Measurements from ENCODE around the gene MTHFSD.

Gene MTHFSD

DNA sequence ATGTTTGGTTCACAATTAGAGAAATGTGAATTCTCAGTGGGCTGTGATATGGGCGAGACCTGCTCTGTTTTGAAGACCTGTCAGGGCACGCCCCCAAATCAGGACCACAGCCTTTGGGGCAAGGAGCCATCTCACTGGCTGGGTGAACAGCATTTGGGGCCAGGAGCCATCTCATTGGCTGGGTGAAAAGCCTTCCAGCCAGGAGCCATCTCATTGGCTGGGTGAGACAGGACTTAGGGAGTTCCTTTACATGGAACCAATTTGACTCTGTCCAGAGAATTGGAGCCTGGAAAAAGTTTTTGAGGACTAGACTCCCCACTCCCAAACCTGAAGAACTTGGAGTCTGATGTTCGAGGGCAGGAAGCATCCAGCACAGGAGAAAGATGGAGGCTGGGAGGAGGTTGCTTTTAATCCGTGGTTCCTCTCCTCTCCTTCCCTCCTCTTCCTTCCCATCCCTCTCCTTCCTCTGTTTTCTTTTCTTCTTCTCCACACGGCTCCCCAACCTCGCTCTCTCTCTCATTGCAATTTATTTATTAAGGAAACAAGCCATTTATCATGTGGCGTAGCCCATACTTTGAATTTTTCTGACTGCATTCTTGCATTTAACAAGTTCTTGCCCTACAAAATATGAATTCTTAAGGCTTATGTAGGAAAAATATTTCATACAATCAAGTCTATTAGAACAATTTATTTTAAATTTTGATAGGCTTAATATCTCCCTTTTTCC lies 43.0 kb upstream of the MTHFSD start:
- TF ChIP-seq CTCF (IDR thresholded peaks at IDR 0.05; ENCODE audit: control insufficient read depth, extremely low read depth, insufficient read depth), result no peak
- no peak overlapping the region for H3K4me3 ChIP-seq (ENCODE audit: low read depth, low read length)
- no peak for DNase-seq (ENCODE audit: low read depth)

GRCh38 chr16:86597126-86597879 lies 42.3 kb upstream of the MTHFSD start:
- H3K4me3 ChIP-seq (ENCODE audit: low read depth, low read length), result no peak overlapping the region
- DNase-seq (ENCODE audit: low read depth), result no peak
- TF ChIP-seq CTCF (IDR thresholded peaks at IDR 0.05; ENCODE audit: control insufficient read depth, extremely low read depth, insufficient read depth), result no peak

DNA sequence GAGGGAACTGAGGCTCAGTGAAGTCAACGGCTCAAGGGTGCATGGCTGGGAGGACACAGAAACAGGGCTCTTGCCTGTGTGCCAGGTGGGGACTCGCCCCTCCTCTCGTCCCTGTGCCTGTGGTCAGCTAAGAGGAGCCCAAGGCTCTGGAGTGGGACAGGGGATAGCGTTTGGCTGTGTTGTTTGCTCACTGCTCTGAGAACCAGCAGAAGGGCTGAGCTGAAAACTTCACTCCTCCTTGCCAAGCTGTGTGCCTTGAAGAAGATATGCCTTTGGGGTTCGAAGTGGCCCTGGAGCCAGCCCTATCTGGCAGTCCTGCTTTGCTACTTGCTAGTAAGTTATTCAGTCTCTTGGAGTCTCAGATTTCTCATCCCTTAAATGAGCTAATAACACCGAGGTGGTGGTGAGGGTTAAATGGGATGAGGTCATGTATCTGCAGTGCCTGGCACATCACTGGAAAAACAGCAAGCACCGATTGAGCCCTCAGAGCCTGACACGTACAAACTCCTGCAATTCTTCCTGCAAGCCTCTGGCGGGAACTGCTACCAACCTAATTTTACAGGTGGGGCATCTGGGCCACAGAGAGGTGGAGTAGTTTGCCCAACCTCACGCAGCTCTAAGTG lies 41.1 kb upstream of the MTHFSD start:
- TF ChIP-seq CTCF (IDR thresholded peaks at IDR 0.05; ENCODE audit: control insufficient read depth, extremely low read depth, insufficient read depth), result no peak

DNA sequence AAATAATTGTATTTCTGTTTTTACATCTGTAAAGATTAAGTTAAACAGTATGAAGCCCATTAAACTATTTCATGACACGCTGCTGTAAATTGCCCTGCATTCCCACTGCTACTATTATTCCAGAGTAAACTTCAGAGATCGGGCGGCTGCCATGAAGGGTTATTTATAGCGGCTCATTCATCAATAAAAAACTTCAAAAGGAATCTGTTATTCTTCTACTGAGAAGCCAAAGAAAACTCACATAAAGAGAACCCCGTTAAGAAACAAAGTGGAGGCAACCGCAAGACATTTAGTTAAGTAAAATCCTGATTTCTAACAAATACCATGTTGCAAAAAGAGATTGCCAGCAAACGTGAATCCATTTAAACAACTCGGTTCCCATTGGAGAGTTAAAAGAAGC lies 39.7 kb upstream of the MTHFSD start:
- DNase-seq (ENCODE audit: low read depth), result no peak
- no peak for TF ChIP-seq CTCF (IDR thresholded peaks at IDR 0.05; ENCODE audit: control insufficient read depth, extremely low read depth, insufficient read depth)
- no peak overlapping the region for H3K4me3 ChIP-seq (ENCODE audit: low read depth, low read length)

More for the DNA sequence above, 41.1 kb upstream of the MTHFSD start:
- no peak overlapping the region for H3K4me3 ChIP-seq (ENCODE audit: low read depth, low read length)
- no peak for DNase-seq (ENCODE audit: low read depth)

DNA sequence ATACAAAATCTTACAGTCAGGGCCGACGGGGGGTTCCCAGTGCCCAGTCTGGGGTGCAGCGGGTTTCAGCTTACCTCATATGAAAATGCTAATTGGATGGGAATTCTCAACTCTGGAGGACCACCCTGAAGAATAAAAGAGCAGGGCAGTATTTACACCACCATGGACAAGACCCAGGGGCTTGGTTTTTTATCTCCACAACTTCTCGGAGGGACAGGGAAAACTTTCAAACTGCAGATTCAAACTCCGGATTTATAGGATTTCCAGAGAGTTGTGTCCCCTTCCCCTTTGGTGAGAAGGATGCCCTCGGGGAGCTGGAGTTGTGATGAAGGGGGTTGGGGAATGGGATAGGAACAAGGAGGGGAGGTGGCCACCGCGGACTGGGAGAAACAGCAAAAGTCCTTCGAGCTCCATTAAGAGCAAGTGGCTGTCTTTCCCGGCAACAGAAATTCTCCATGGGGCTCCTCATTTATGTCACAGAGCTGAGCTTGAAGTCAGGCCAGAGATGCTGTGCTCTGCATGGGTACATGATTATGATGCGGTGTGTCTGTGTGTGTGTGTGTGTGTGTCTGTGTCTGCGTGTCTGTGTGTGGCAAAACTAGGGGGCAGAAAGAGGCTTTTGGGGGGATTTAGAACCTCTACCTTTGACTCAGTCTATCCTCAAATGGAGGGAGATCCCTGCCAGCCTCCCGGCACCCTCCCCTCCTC lies 39.0 kb upstream of the MTHFSD start:
- no peak for DNase-seq (ENCODE audit: low read depth)
- no peak overlapping the region for H3K4me3 ChIP-seq (ENCODE audit: low read depth, low read length)
- TF ChIP-seq CTCF (IDR thresholded peaks at IDR 0.05; ENCODE audit: control insufficient read depth, extremely low read depth, insufficient read depth), result no peak

DNA sequence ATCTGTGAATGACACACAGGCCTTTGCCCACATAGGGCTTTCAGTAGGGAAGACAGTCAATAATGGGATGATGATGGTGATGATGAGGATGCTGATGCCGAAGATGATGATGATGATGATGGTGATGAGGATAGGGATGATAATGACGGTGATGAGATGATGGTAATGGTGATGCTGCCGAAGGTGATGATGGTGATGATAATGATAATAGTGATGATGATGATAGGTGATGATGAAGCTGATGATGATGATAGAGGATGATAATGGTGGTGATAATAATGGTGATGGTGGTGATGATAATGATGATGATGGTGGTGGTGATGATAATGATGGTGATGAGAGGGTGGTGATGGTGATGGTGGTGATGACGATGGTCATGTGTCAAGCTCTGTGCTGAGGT lies 36.2 kb upstream of the MTHFSD start:
- no peak for DNase-seq (ENCODE audit: low read depth)
- no peak for TF ChIP-seq CTCF (IDR thresholded peaks at IDR 0.05; ENCODE audit: control insufficient read depth, extremely low read depth, insufficient read depth)
- no peak overlapping the region for H3K4me3 ChIP-seq (ENCODE audit: low read depth, low read length)
